ENCODE measurements around the gene CPNE4. TPM values are rescaled to one million over a fixed set of nuclear protein-coding genes. Genes with fewer than 3 reads are reported as not detected.

Gene CPNE4
- total RNA-seq, 1 donor from 2014 or later: 0.41 TPM

GRCh38 chr3:131847966-131848510, 186.8 kb downstream of the CPNE4 start:
- no peak overlapping the region for H3K4me3 Mint-ChIP-seq (ENCODE audit: unreplicated experiment)
- no peaks in the 10 kb centered on the region for H3K9me3 Mint-ChIP-seq (ENCODE audit: unreplicated experiment)
- TF ChIP-seq, protein P1, sequence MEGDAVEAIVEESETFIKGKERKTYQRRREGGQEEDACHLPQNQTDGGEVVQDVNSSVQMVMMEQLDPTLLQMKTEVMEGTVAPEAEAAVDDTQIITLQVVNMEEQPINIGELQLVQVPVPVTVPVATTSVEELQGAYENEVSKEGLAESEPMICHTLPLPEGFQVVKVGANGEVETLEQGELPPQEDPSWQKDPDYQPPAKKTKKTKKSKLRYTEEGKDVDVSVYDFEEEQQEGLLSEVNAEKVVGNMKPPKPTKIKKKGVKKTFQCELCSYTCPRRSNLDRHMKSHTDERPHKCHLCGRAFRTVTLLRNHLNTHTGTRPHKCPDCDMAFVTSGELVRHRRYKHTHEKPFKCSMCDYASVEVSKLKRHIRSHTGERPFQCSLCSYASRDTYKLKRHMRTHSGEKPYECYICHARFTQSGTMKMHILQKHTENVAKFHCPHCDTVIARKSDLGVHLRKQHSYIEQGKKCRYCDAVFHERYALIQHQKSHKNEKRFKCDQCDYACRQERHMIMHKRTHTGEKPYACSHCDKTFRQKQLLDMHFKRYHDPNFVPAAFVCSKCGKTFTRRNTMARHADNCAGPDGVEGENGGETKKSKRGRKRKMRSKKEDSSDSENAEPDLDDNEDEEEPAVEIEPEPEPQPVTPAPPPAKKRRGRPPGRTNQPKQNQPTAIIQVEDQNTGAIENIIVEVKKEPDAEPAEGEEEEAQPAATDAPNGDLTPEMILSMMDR (IDR thresholded peaks at IDR 0.05; ENCODE audit: unreplicated experiment): no peak
- H3K36me3 Mint-ChIP-seq (ENCODE audit: low read depth, unreplicated experiment): no peaks in the 10 kb centered on the region
- peaks cover 3% of the 10 kb centered on the region for H3K27me3 Mint-ChIP-seq (ENCODE audit: unreplicated experiment)
- no peak for DNase-seq (ENCODE audit: low spot score)
- H3K27ac Mint-ChIP-seq (ENCODE audit: unreplicated experiment): no peak overlapping the region
- peaks cover 7% of the 10 kb centered on the region for H3K4me1 Mint-ChIP-seq (ENCODE audit: unreplicated experiment)

GRCh38 chr3:131846296-131846924, 188.4 kb downstream of the CPNE4 start:
- Mint-ChIP-seq H3K36me3 (ENCODE audit: low read depth, unreplicated experiment) (no peaks in the 10 kb centered on the region), H3K4me3 (ENCODE audit: unreplicated experiment) (no peak overlapping the region), H3K27me3 (ENCODE audit: unreplicated experiment) (peaks cover 3% of the 10 kb centered on the region), H3K9me3 (ENCODE audit: unreplicated experiment) (no peaks in the 10 kb centered on the region), H3K27ac (ENCODE audit: unreplicated experiment) (no peak overlapping the region), H3K4me1 (ENCODE audit: unreplicated experiment) (peaks cover 7% of the 10 kb centered on the region)
- TF ChIP-seq, protein P1 (IDR thresholded peaks at IDR 0.05; ENCODE audit: unreplicated experiment): no peak
- no peak for DNase-seq (ENCODE audit: low spot score)

- Mint-ChIP-seq H3K4me3 (ENCODE audit: unreplicated experiment) (no peak overlapping the region), H3K9me3 (ENCODE audit: unreplicated experiment) (no peaks in the 10 kb centered on the region), H3K27ac (ENCODE audit: unreplicated experiment) (no peak overlapping the region), H3K27me3 (ENCODE audit: unreplicated experiment) (peaks cover 3% of the 10 kb centered on the region), H3K4me1 (ENCODE audit: unreplicated experiment) (peaks cover 1% of the 10 kb centered on the region), H3K36me3 (ENCODE audit: low read depth, unreplicated experiment) (no peaks in the 10 kb centered on the region)
- no peak for DNase-seq (ENCODE audit: low spot score)
- TF ChIP-seq, protein P1 (IDR thresholded peaks at IDR 0.05; ENCODE audit: unreplicated experiment): no peak
These were observed 191.6 kb downstream of the CPNE4 start for GRCh38 chr3:131843174-131843573.

DNA sequence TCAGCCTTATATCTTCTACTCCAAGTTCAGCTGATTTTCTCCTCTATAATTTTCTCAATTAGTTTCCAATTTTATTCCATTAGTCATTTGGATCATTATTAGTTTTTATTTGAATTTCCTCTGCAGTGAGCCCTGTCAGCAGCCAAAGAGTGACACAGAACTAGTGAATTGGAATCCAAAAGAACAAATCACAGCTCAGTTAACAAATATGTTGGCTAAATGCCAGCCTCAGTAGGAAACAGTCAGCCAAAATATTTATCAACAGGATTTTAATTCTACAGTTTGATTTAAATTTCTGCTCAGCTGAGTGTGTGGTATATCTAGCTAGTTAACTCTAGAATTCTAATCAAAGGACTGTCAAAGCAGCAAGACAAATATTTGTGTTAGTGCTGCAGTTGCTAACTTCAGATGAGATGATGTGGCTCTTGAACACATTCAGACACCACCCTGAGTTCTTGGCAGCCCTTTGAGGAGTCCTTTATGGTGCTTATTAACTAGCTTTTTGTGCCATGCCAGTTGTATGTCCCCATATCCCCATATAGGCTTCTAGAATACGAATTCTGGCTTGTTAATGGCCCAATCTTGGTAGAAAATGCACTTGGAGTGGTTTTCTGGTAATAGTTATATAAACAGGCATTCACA, 194.5 kb downstream of the CPNE4 start:
- Mint-ChIP-seq H3K27ac (ENCODE audit: unreplicated experiment) (no peak overlapping the region), H3K4me3 (ENCODE audit: unreplicated experiment) (no peak overlapping the region), H3K27me3 (ENCODE audit: unreplicated experiment) (no peaks in the 10 kb centered on the region), H3K4me1 (ENCODE audit: unreplicated experiment) (no peaks in the 10 kb centered on the region), H3K36me3 (ENCODE audit: low read depth, unreplicated experiment) (no peaks in the 10 kb centered on the region), H3K9me3 (ENCODE audit: unreplicated experiment) (no peaks in the 10 kb centered on the region)
- DNase-seq (ENCODE audit: low spot score): no peak
- TF ChIP-seq, protein P1 (IDR thresholded peaks at IDR 0.05; ENCODE audit: unreplicated experiment): no peak

DNA sequence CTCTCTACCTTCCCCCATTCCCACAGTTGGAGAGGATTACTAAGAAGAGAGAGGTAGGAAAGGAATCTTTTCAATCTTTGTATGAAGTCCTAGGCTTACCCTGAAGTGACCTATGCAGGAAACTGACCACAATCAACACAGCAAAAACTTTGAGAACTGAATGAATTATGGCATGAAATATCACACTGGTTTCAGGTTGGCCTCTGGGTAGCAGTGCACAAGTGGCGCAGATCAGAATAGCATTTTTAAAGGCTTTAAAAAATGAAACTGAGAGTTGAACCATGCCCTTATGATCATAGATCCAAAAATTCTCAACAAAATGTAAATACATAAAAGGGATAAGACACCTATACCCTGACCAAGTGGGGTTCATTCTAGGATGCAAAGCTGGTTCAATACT, 198.9 kb downstream of the CPNE4 start:
- H3K4me1 Mint-ChIP-seq (ENCODE audit: unreplicated experiment): no peaks in the 10 kb centered on the region
- no peak overlapping the region for H3K4me3 Mint-ChIP-seq (ENCODE audit: unreplicated experiment)
- no peaks in the 10 kb centered on the region for H3K9me3 Mint-ChIP-seq (ENCODE audit: unreplicated experiment)
- TF ChIP-seq, protein P1 (IDR thresholded peaks at IDR 0.05; ENCODE audit: unreplicated experiment): no peak
- no peaks in the 10 kb centered on the region for H3K36me3 Mint-ChIP-seq (ENCODE audit: low read depth, unreplicated experiment)
- no peak overlapping the region for H3K27ac Mint-ChIP-seq (ENCODE audit: unreplicated experiment)
- no peak for DNase-seq (ENCODE audit: low spot score)
- peaks cover 3% of the 10 kb centered on the region for H3K27me3 Mint-ChIP-seq (ENCODE audit: unreplicated experiment)

Measured in endothelial cell (in vitro differentiated cells).